HG03521 (cell line): ENCODE results near the gene STYXL2.

Experiments used
- ATAC-seq: cut with Tn5 transposase; IDR thresholded peaks from one replicate; pipeline ENCODE4 v1.9.1; 2021; ENCODE audit warnings: mild to moderate bottlenecking, moderate library complexity; ENCODE audit not compliant: unreplicated experiment

Gene STYXL2

GRCh38 chr1:167077128-167077867 lies 16.6 kb upstream of the STYXL2 start:
- no peak for ATAC-seq

GRCh38 chr1:167077868-167078210 lies 16.0 kb upstream of the STYXL2 start:
- ATAC-seq: no peak

GRCh38 chr1:167081594-167082156 lies 12.2 kb upstream of the STYXL2 start:
- ATAC-seq: no peak

GRCh38 chr1:167082511-167083027 lies 11.3 kb upstream of the STYXL2 start:
- ATAC-seq: no peak

GRCh38 chr1:167083066-167083665 lies 10.7 kb upstream of the STYXL2 start:
- ATAC-seq: no peak

- ATAC-seq: no peak
Observed at GRCh38 chr1:167083871-167084270, 10.0 kb upstream of the STYXL2 start.

GRCh38 chr1:167084757-167085156 lies 9.1 kb upstream of the STYXL2 start:
- ATAC-seq: no peak

GRCh38 chr1:167086033-167086432 lies 7.8 kb upstream of the STYXL2 start:
- ATAC-seq: no peak

GRCh38 chr1:167086768-167087167 lies 7.1 kb upstream of the STYXL2 start:
- no peak for ATAC-seq

- ATAC-seq: no peak
Observed at GRCh38 chr1:167088746-167089417, 5.0 kb upstream of the STYXL2 start.

GRCh38 chr1:167089939-167090313 lies 3.9 kb upstream of the STYXL2 start:
- ATAC-seq: no peak

GRCh38 chr1:167090314-167090942 lies 3.4 kb upstream of the STYXL2 start, which contains the start of gene GPA33:
GPA33 (minus strand) TSS chr1:167090377; CDS start chr1:167090287, 90 bp downstream.
- ATAC-seq: no peak

GRCh38 chr1:167092653-167093052 lies 1.2 kb upstream of the STYXL2 start:
- no peak for ATAC-seq

GRCh38 chr1:167094690-167095089 lies 815 bp downstream of the STYXL2 start:
- ATAC-seq: no peak

- no peak for ATAC-seq
Observed at GRCh38 chr1:167095368-167095767, 1.5 kb downstream of the STYXL2 start.

GRCh38 chr1:167099851-167100250 lies 6.0 kb downstream of the STYXL2 start:
- ATAC-seq: no peak

- no peak for ATAC-seq
Observed at GRCh38 chr1:167100730-167101129, 6.9 kb downstream of the STYXL2 start.

- ATAC-seq: no peak
Observed at GRCh38 chr1:167101754-167102153, 7.9 kb downstream of the STYXL2 start.

GRCh38 chr1:167102906-167103573 lies 9.2 kb downstream of the STYXL2 start:
- no peak for ATAC-seq

GRCh38 chr1:167104256-167104633 lies 10.4 kb downstream of the STYXL2 start:
- no peak for ATAC-seq
